GM19372 (cell line): Measurements from ENCODE around the gene BCAS3.
"Not testable (repeated sequence)": the region's sequence is repeated elsewhere in the genome, so short reads cannot be mapped to it uniquely, and the experiment has no call there.

Experiments
- ATAC-seq: cut with Tn5 transposase; IDR thresholded peaks from one replicate; pipeline ENCODE4 v1.9.1; 2021; ENCODE audit warnings: mild to moderate bottlenecking, low read depth, moderate library complexity; ENCODE audit not compliant: unreplicated experiment

The BCAS3 gene

DNA sequence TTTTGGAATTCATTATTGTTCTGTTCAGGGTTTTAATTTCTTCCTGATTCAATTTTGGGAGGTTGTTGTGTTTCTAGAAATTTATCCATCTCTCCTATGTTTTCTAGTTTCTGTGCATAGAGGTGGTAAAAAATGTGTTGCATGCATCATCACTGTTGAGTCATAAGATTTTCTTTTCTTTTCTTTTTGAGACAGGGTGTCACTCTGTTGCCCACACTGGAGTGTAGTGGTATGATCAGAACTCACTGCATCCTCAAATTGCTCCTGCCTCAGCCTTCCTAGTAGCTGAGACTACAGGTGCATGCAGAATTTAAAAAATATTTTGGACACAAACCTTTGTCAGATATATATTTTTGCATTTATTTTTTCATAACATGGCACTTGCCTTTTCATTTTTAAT lies 184.8 kb downstream of the BCAS3 start:
- ATAC-seq = no peak

GRCh38 chr17:60863892-60864707 lies 186.4 kb downstream of the BCAS3 start:
- ATAC-seq = no peak

GRCh38 chr17:60864708-60865005 lies 187.0 kb downstream of the BCAS3 start:
- ATAC-seq = no peak

GRCh38 chr17:60874772-60875171 lies 197.1 kb downstream of the BCAS3 start:
- ATAC-seq = no peak

- not testable (repeated sequence) for ATAC-seq
Measured at GRCh38 chr17:60886731-60887613, 209.3 kb downstream of the BCAS3 start.

- no peak for ATAC-seq
Measured at GRCh38 chr17:60887614-60888028, 210.0 kb downstream of the BCAS3 start.

DNA sequence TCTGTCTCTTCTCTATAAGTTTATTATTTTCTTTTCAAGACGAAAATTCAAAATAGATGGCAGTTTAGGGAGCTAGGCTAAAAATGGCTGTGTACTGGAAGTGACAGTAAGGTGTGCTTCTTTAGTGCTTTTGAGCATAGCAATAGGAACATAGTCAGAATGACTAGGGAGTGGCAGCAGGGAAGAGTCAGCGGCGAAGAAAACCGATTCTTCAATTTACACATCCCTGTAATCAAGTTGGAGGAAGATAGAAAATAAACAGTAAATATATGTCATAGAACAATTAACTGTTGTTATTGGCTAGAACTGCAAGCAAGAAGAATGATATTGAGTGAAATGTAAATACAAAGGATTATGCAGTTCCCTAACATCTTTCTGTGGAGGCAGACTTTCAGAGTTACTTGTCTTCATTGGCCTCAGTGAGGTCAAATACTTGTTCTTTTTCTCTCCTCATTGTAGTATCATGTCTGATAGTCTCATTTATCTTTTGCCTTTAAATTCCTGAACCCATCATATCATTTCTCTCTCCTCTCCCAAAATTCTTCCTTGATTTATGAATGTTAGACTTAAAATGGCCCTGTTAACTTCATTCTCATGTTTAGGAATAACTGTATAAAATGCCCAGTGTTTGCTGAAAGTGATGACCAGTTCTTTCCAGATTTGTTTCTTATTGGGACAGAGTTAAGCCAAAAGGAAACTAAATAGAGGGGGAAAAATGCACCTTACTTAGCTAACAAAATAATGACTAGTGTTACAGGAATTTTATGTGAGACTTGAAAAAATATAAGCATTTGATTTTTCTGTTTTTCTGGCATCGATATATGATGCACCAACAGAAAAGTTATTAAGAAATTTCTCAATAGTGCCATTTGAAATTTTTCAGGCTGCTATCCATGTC lies 211.4 kb downstream of the BCAS3 start:
- no peak for ATAC-seq

DNA sequence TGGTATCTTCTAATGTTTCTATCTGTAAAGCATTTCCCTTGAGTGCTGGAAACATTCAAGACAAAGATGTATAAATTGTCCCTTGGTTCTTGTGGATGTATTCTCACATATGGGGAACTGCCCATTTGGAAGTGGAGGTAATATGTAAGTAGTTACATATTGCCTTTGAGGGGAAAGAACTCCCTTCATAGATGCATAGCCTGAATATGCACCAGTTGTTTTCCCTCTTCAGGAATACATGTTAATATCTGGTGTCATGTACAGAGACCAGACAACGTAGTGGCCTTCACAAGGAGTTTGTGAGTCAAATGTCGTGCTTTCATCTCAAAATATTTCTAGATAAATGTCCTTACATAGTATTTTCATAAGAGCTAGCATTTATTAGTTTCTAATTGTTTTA lies 213.5 kb downstream of the BCAS3 start:
- ATAC-seq = no peak

DNA sequence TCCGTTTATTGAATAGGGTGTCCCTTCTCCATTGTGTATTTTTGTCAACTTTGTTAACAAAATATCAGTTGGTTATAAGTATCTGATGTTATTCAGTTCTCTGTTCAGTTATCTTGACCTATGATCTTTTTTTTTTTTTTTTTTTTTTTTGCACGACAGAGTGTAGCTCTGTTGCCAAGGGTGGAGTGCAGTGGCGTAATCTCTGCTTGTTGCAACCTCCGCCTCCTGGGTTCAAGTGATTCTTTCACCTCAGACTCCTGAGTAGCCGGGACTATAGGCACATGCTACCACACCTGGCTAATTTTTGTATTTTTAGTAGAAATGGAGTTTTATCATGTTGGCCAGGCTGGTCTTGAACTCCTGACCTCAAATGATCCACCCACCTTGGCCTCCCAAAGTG lies 215.8 kb downstream of the BCAS3 start:
- ATAC-seq = no peak

- no peak for ATAC-seq
Measured at GRCh38 chr17:60896996-60897395, 219.3 kb downstream of the BCAS3 start.

GRCh38 chr17:60899115-60899514 lies 221.5 kb downstream of the BCAS3 start:
- ATAC-seq = no peak

- no peak for ATAC-seq
Measured at GRCh38 chr17:60900688-60901087, 223.0 kb downstream of the BCAS3 start.

- ATAC-seq = no peak
Measured at GRCh38 chr17:60901242-60901641, 223.6 kb downstream of the BCAS3 start.

- no peak for ATAC-seq
Measured at GRCh38 chr17:60901806-60902205, 224.2 kb downstream of the BCAS3 start.

GRCh38 chr17:60902399-60902798 lies 224.7 kb downstream of the BCAS3 start:
- ATAC-seq = no peak

DNA sequence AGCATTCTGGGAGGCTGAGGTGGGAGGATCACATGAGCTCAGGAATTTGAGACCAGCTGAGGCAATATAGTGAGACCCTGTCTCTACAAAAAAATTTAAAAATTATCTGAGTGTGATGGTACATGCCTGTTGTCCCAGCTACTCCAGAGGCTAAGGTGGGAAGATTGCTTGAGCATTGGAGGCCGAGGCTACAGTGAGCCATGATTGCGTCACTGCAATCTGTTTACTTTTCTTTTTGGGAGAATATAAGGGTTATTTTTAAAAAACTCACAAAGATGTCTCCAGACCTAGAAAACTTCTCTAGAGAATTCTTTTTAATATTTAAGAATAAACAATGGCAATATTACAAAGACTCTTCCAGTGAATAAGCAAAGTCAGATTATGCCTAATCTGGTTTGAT lies 226.9 kb downstream of the BCAS3 start:
- ATAC-seq = no peak

GRCh38 chr17:60905709-60906108 lies 228.1 kb downstream of the BCAS3 start:
- no peak for ATAC-seq

DNA sequence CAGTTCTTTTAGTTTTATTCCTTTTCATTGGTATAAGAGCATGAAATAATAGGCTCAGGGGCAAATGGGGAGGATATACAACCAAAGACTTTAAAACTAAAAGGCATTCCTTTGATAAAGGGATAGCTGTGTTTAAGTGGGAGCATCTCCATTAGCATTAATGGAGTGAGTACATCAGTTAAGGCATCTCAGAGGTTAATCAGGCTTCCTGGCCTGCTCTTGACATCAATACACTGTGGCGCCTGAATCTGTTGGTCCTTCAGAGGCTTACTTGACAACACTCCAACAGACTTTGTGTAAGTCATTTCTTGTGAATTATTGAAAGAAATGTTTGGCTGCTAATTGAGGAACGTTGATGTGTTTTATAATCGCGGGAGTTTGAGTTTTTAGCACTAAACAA lies 230.7 kb downstream of the BCAS3 start:
- no peak for ATAC-seq

DNA sequence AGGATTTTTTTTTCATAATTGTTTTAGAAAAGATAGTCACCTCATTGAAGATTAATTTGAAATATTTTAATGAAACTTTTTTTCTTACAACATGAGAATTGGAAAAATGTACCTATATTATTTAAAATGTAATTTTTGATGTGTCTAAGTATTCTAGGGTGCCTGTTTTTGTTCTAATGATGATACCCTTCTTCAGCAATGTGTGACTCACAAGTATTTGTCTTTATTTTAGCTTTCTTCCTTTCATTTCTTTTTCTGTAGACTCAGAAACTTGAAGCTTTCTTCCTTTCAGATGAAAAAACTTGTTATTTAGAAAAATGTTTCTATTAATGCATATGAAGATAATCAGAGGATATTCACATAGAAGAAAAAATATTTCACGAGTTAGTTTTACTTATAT lies 231.8 kb downstream of the BCAS3 start:
- ATAC-seq = no peak

- ATAC-seq = no peak
Measured at GRCh38 chr17:60910415-60910814, 232.8 kb downstream of the BCAS3 start.

DNA sequence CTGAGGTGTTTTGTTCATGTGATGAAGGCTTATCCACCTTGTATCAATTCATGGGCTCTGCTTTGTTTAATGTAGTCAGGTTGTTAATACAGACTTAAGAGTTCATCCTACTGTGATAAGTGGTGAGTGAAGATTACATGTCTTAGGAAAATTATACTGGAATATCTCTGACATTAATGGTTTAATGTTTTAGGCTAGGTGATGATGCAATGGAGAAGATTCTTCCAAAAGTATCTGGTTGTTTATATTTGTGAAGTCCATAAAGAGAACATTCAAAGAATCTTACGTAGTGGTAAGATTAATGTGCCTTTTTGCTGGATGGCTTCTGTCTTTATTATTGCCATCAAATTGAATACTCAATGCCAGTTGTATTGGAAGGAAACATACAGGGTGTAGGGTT lies 236.4 kb downstream of the BCAS3 start:
- no peak for ATAC-seq
